Esophagus squamous epithelium (tissue), 5 donors: Measurements from ENCODE around the gene TMA7. TPM values are rescaled to one million over a fixed set of nuclear protein-coding genes. Genes with fewer than 3 reads are reported as not detected.

Experiments
- DNase-seq: peaks from one replicate; lab custom pipeline; 2025; lab: John Stamatoyannopoulos, UW
- H3K27ac ChIP-seq, 4 donors: fragments of 200-600 bp; sonication (generic); one replicate each; pipeline ENCODE4 v1.5.1; 2016 to 2019; ENCODE audit warnings: mild to moderate bottlenecking in 1 of 4
- H3K27me3 ChIP-seq, 4 donors: fragments of 200-600 bp; sonication (generic); 1 replicate in 3 of 4; 2 replicates in 1 of 4; pipeline versions ENCODE4 v1.5.1 to v1.6.0; 2017 to 2021; ENCODE audit warnings: antibody characterized with exemption in 1 of 4
- H3K36me3 ChIP-seq, 3 donors: fragments of 200-600 bp; sonication (generic); one replicate each; pipeline ENCODE4 v1.5.1; 2016 to 2019
- H3K4me1 ChIP-seq, 3 donors: fragments of 200-600 bp; sonication (generic); one replicate each; pipeline ENCODE4 v1.5.1; 2017 to 2019
- H3K4me3 ChIP-seq, 4 donors: fragments of 200-600 bp; sonication (generic); 1 replicate in 3 of 4; 2 replicates in 1 of 4; pipeline ENCODE4 v1.5.1; 2016 to 2019; ENCODE audit warnings: mild to moderate bottlenecking in 2 of 4, moderate library complexity in 1 of 4
- H3K9me3 ChIP-seq, 3 donors: fragments of 200-600 bp; sonication (generic); one replicate each; pipeline ENCODE4 v1.5.1; 2016 to 2019
- POLR2A ChIP-seq, 4 donors: fragments of 450-650 bp; IDR thresholded peaks; one replicate each; pipeline ENCODE4 v1.6.1; 2017; ENCODE audit warnings: antibody characterized with exemption in 4 of 4, mild to moderate bottlenecking in 4 of 4, moderate library complexity in 3 of 4
- WGBS, 2 donors: methylation state at CpG; one replicate each; pipeline ENCODE4 v1.1.5; 2018; 5-methylcytosine and 5-hydroxymethylcytosine counted together
- intact Hi-C: fragments of 100-400 bp; cut with DNase I; formaldehyde crosslinking; loops from one replicate; pipeline ENCODE4 v1.15.0; 2022
- total RNA-seq, 4 donors: library from RNA; depleted of rRNA; stranded (reverse); fragments of >200 nt; gene quantifications; one replicate each; pipeline ENCODE4 v1.1.0, GENCODE V29; 2016
- TF ChIP-seq, protein P1 (sequence below), 6 experiments: fragments of 450-650 bp in 4 of 6; fragments of 200-600 bp in 2 of 6; sonication (generic) in 2 of 6; IDR thresholded peaks; one replicate each; pipeline ENCODE4 v1.5.1; 2016 to 2019; ENCODE audit warnings: antibody characterized with exemption in 6 of 6, mild to moderate bottlenecking in 4 of 6, moderate library complexity in 4 of 6
- donor health status: DM: yes; HTN: yes; CAD: no.

TMA7 gene
- total RNA-seq, 4 donors from 2014 or later = 293 to 431 (median 357) TPM

GRCh38 chr3:48426944-48427629 lies 13.0 kb upstream of the TMA7 start:
- 20 to 32% methylated on average over 7 to 8 of the region's 8 CpGs for WGBS, 2 donors
- Histone ChIP-seq H3K36me3 (peaks cover 8 to 33% (median 13%) of the 10 kb centered on the region in 3 donors), H3K27ac (peak overlapping the region; percentile 95 to 98 (median 96)), H3K4me3 (peak overlapping the region; percentile 67 to 90 (median 82)), H3K27me3 (no peaks in the 10 kb centered on the region), H3K9me3 (no peaks in the 10 kb centered on the region), H3K4me1 (peaks cover 61 to 93% (median 73%) of the 10 kb centered on the region in 3 donors)
- TF ChIP-seq POLR2A (IDR thresholded peaks at IDR 0.05) = no peak
- TF ChIP-seq, protein P1, sequence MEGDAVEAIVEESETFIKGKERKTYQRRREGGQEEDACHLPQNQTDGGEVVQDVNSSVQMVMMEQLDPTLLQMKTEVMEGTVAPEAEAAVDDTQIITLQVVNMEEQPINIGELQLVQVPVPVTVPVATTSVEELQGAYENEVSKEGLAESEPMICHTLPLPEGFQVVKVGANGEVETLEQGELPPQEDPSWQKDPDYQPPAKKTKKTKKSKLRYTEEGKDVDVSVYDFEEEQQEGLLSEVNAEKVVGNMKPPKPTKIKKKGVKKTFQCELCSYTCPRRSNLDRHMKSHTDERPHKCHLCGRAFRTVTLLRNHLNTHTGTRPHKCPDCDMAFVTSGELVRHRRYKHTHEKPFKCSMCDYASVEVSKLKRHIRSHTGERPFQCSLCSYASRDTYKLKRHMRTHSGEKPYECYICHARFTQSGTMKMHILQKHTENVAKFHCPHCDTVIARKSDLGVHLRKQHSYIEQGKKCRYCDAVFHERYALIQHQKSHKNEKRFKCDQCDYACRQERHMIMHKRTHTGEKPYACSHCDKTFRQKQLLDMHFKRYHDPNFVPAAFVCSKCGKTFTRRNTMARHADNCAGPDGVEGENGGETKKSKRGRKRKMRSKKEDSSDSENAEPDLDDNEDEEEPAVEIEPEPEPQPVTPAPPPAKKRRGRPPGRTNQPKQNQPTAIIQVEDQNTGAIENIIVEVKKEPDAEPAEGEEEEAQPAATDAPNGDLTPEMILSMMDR (IDR thresholded peaks at IDR 0.05) = no peak
- DNase-seq = no peak
- intact Hi-C loops = no loop called here

- Histone ChIP-seq H3K27ac (peak overlapping the region; percentile 95 to 98 (median 96)), H3K4me3 (peak overlapping the region; percentile 67 to 90 (median 82)), H3K9me3 (no peaks in the 10 kb centered on the region), H3K4me1 (peaks cover 60 to 93% (median 72%) of the 10 kb centered on the region in 3 donors), H3K36me3 (peaks cover 8 to 28% (median 13%) of the 10 kb centered on the region in 3 donors), H3K27me3 (no peaks in the 10 kb centered on the region)
- TF ChIP-seq POLR2A (IDR thresholded peaks at IDR 0.05) = no peak
- TF ChIP-seq, protein P1 (IDR thresholded peaks at IDR 0.05) = no peak
- intact Hi-C loops = no loop called here
- 36 to 60% methylated on average over 7 to 9 of the region's 9 CpGs for WGBS, 2 donors
- DNase-seq = no peak
Observed at GRCh38 chr3:48427630-48427962, 12.5 kb upstream of the TMA7 start.

GRCh38 chr3:48428088-48428571 lies 11.9 kb upstream of the TMA7 start:
- no peaks in the 10 kb centered on the region for H3K9me3 ChIP-seq
- H3K4me1 ChIP-seq = peaks cover 59 to 93% (median 72%) of the 10 kb centered on the region in 3 donors
- intact Hi-C loops = no loop called here
- H3K27ac ChIP-seq = peak overlapping the region; percentile 95 to 98 (median 96)
- WGBS, 2 donors = 24% methylated on average over 6 of the region's 7 CpGs; no CpG with 5 or more reads in 1 of the 2 donors
- no peak for DNase-seq
- peaks cover 5 to 27% (median 9%) of the 10 kb centered on the region in 3 donors for H3K36me3 ChIP-seq
- no peaks in the 10 kb centered on the region for H3K27me3 ChIP-seq
- peak overlapping the region; percentile 67 to 90 (median 82) for H3K4me3 ChIP-seq
- no peak for TF ChIP-seq POLR2A (IDR thresholded peaks at IDR 0.05)
- TF ChIP-seq, protein P1 (IDR thresholded peaks at IDR 0.05) = no peak

- peak overlapping the region; percentile 67 to 90 (median 82) for H3K4me3 ChIP-seq
- no peaks in the 10 kb centered on the region for H3K27me3 ChIP-seq
- H3K9me3 ChIP-seq = no peaks in the 10 kb centered on the region
- H3K27ac ChIP-seq = peak overlapping the region; percentile 95 to 98 (median 96)
- intact Hi-C loops = no loop called here
- WGBS, 2 donors = 18% methylated on average over 3 of the region's 60 CpGs; no CpG with 5 or more reads in 1 of the 2 donors
- H3K4me1 ChIP-seq = peaks cover 59 to 93% (median 72%) of the 10 kb centered on the region in 3 donors
- peak in 2 of 4 donors; percentile 62 to 82 for TF ChIP-seq POLR2A (IDR thresholded peaks at IDR 0.05)
- TF ChIP-seq, protein P1 (IDR thresholded peaks at IDR 0.05) = no peak
- peaks cover 0 to 27% (median 2%) of the 10 kb centered on the region in 3 donors for H3K36me3 ChIP-seq
- DNase-seq = no peak
Observed at GRCh38 chr3:48428572-48429316, 11.3 kb upstream of the TMA7 start.
